ENCODE measurements around the gene MTMR3. TPM values are rescaled to one million over a fixed set of nuclear protein-coding genes. Genes with fewer than 3 reads are reported as not detected.
"Not testable (repeated sequence)": the region's sequence is repeated elsewhere in the genome, so short reads cannot be mapped to it uniquely, and the experiment has no call there.

MTMR3 gene
- total RNA-seq, 4 donors from 2014 or later, result 36.6 to 42.1 (median 37.1) TPM

DNA sequence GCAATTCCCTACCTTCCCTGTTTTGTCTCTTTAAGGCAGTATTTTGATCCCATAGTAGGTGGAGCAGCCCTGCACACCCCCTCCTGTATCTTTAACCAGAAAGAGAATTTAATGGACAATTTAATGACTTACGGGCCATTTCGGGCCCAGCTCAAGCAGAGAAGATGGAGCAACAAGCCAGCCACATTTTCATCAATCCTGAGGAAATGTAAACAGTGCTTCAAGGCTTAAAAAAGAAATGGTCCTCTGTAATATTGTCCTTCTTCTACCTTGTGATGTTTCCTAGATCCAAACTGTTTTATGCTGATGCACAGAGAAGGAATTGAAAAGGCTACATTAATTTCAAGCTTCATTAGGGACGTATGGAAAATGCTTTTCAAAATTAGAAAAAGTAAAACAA, 88.6 kb downstream of the MTMR3 start:
- Histone ChIP-seq H3K27ac (no peak overlapping the region), H3K27me3 (no peaks in the 10 kb centered on the region), H3K9me3 (no peaks in the 10 kb centered on the region), H3K36me3 (no peaks in the 10 kb centered on the region), H3K4me1 (peaks cover 10 to 25% of the 10 kb centered on the region in 2 donors), H3K4me3 (no peak overlapping the region)
- ATAC-seq (no peak), DNase-seq (no peak)
- intact Hi-C loops (cut with DNase I; ENCODE audit: low total_unique reads), result no loop called here
- in situ Hi-C loops (cut with MboI; ENCODE audit: low sequenced_read_pairs in 4 of 4), result no loop called here
- TF ChIP-seq, protein P1, sequence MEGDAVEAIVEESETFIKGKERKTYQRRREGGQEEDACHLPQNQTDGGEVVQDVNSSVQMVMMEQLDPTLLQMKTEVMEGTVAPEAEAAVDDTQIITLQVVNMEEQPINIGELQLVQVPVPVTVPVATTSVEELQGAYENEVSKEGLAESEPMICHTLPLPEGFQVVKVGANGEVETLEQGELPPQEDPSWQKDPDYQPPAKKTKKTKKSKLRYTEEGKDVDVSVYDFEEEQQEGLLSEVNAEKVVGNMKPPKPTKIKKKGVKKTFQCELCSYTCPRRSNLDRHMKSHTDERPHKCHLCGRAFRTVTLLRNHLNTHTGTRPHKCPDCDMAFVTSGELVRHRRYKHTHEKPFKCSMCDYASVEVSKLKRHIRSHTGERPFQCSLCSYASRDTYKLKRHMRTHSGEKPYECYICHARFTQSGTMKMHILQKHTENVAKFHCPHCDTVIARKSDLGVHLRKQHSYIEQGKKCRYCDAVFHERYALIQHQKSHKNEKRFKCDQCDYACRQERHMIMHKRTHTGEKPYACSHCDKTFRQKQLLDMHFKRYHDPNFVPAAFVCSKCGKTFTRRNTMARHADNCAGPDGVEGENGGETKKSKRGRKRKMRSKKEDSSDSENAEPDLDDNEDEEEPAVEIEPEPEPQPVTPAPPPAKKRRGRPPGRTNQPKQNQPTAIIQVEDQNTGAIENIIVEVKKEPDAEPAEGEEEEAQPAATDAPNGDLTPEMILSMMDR (IDR thresholded peaks at IDR 0.05 in 4 of 5, conservative IDR thresholded peaks at IDR 0.05 in 1 of 5), result no peak
- TF ChIP-seq POLR2A (IDR thresholded peaks at IDR 0.05), result no peak

DNA sequence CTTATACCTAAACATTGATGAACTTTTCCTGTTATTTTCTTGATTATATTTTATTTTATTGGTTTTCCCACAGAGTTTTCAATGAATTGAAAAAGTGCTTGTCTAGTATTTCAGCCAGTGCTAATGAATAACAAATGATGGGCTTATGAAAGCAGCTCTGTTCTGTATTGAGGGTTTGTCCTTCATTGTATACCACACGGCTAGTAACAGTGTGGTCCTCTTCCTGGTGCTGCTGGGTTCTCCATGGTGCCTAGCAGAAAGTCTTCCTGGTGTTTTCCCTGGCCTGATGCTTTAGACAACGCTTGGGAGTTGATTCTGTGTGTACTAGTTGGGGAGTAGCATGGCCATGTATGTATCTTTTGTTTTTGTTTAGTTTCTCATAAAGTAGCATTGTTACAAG, 89.1 kb downstream of the MTMR3 start:
- H3K9me3 ChIP-seq, result no peaks in the 10 kb centered on the region
- no peak for DNase-seq
- no peak overlapping the region for H3K4me3 ChIP-seq
- no peak overlapping the region for H3K27ac ChIP-seq
- no peaks in the 10 kb centered on the region for H3K27me3 ChIP-seq
- in situ Hi-C loops (cut with MboI; ENCODE audit: low sequenced_read_pairs in 4 of 4) (no loop called here), intact Hi-C loops (cut with DNase I; ENCODE audit: low total_unique reads) (no loop called here)
- peaks cover 10 to 21% of the 10 kb centered on the region in 2 donors for H3K4me1 ChIP-seq
- ATAC-seq, result no peak
- no peaks in the 10 kb centered on the region for H3K36me3 ChIP-seq
- no peak for TF ChIP-seq POLR2A (IDR thresholded peaks at IDR 0.05)
- TF ChIP-seq, protein P1 (IDR thresholded peaks at IDR 0.05 in 4 of 5, conservative IDR thresholded peaks at IDR 0.05 in 1 of 5), result no peak

DNA sequence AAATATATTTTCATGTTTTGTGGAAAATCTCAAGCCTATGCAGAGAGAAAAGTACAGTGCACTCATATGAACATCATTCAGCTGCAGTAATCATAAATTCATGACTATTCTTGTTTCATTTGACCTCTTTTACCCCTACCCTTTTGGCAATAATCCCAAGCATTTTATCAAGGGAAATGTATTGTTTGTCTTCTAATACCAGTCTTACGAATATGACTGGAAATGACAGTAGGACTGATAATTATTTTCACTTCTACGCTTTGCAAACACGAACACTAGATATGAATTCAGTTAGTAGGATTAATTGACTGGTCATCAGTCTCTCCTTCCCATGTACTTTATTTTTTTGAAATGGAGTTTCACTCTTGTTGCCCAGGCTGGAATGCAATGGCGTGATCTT, 90.3 kb downstream of the MTMR3 start:
- H3K27me3 ChIP-seq, result no peaks in the 10 kb centered on the region
- H3K27ac ChIP-seq, result no peak overlapping the region
- ATAC-seq (no peak), DNase-seq (no peak)
- TF ChIP-seq, protein P1 (IDR thresholded peaks at IDR 0.05 in 4 of 5, conservative IDR thresholded peaks at IDR 0.05 in 1 of 5), result no peak
- in situ Hi-C loops (cut with MboI; ENCODE audit: low sequenced_read_pairs in 4 of 4), result no loop called here
- intact Hi-C loops (cut with DNase I; ENCODE audit: low total_unique reads), result no loop called here
- H3K9me3 ChIP-seq, result no peaks in the 10 kb centered on the region
- no peaks in the 10 kb centered on the region for H3K36me3 ChIP-seq
- H3K4me1 ChIP-seq, result peaks cover 10 to 14% of the 10 kb centered on the region in 2 donors
- H3K4me3 ChIP-seq, result no peak overlapping the region

DNA sequence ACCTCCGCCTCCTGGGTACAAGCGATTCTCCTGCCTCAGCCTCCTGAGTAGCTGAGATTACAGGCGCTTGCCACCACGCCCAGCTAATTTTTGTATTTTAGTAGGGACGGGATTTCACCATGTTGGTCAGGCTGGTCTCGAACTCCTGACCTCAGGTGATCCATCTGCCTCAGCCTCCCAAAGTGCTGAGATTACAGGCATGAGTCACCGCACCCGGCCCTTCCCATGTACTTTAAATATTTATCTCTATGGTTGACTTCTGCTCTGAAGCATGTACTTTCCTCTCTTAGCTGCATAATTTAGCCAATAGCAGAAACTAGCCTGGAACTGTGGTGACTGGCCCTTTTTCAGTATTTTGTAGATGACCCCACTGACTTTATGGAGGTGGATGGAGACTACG, 90.7 kb downstream of the MTMR3 start:
- H3K36me3 ChIP-seq; H3K27me3 ChIP-seq; in situ Hi-C loops (cut with MboI; ENCODE audit: low sequenced_read_pairs in 4 of 4); intact Hi-C loops (cut with DNase I; ENCODE audit: low total_unique reads); ATAC-seq; H3K9me3 ChIP-seq; H3K4me3 ChIP-seq; DNase-seq; H3K27ac ChIP-seq: not testable (repeated sequence)
- peaks cover 10 to 15% of the 10 kb centered on the region in 2 donors for H3K4me1 ChIP-seq

DNA sequence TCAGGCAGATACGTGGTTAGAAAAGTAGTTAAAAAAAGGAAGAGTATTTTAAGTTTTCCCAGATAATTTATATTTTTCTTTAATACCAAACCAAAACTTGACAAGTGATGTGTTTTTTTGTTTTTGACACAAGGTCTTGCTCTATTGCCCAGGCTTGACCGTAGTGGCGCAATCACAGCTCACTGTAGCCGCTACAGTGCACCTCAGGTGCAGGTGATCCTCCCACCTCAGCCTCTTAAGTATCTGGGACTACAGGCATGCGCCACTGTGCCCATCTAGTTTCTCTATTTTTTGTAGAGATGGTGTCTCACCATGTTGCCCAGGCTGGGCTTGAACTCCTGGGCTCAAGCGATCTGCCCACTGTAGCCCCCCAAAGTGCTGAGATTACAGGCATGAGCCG, 92.5 kb downstream of the MTMR3 start:
- peaks cover 20 to 31% of the 10 kb centered on the region in 2 donors for H3K4me1 ChIP-seq
- no peak for TF ChIP-seq POLR2A (IDR thresholded peaks at IDR 0.05)
- TF ChIP-seq, protein P1 (IDR thresholded peaks at IDR 0.05 in 4 of 5, conservative IDR thresholded peaks at IDR 0.05 in 1 of 5), result no peak
- DNase-seq, result no peak
- no peak overlapping the region for H3K27ac ChIP-seq
- peaks cover 0 to under 1% of the 10 kb centered on the region in 2 donors for H3K36me3 ChIP-seq
- H3K27me3 ChIP-seq, result no peaks in the 10 kb centered on the region
- H3K9me3 ChIP-seq, result no peaks in the 10 kb centered on the region
- no peak overlapping the region for H3K4me3 ChIP-seq
- no peak for ATAC-seq
- intact Hi-C loops (cut with DNase I; ENCODE audit: low total_unique reads) (no loop called here), in situ Hi-C loops (cut with MboI; ENCODE audit: low sequenced_read_pairs in 4 of 4) (no loop called here)

All from gastrocnemius medialis (tissue), 4 donors.